ENCODE data around the gene GNG3. TPM values are rescaled to one million over a fixed set of nuclear protein-coding genes. Genes with fewer than 3 reads are reported as not detected.
A peak's percentile ranks its signal among the peaks of the same experiment; 100 is the strongest.

The GNG3 gene
- total RNA-seq, 1 donor from 2014 or later, result not detected

GRCh38 chr11:62719302-62719978 is 12.0 kb downstream of the GNG3 start:
- peaks cover 16% of the 10 kb centered on the region for H3K4me1 ChIP-seq
- no peaks in the 10 kb centered on the region for H3K9me3 ChIP-seq
- H3K36me3 ChIP-seq, result peaks cover 99% of the 10 kb centered on the region
- TF ChIP-seq, protein P1, sequence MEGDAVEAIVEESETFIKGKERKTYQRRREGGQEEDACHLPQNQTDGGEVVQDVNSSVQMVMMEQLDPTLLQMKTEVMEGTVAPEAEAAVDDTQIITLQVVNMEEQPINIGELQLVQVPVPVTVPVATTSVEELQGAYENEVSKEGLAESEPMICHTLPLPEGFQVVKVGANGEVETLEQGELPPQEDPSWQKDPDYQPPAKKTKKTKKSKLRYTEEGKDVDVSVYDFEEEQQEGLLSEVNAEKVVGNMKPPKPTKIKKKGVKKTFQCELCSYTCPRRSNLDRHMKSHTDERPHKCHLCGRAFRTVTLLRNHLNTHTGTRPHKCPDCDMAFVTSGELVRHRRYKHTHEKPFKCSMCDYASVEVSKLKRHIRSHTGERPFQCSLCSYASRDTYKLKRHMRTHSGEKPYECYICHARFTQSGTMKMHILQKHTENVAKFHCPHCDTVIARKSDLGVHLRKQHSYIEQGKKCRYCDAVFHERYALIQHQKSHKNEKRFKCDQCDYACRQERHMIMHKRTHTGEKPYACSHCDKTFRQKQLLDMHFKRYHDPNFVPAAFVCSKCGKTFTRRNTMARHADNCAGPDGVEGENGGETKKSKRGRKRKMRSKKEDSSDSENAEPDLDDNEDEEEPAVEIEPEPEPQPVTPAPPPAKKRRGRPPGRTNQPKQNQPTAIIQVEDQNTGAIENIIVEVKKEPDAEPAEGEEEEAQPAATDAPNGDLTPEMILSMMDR (IDR thresholded peaks at IDR 0.05), result no peak
- no peaks in the 10 kb centered on the region for H3K27me3 ChIP-seq
- DNase-seq (no peak), ATAC-seq (no peak)
- H3K4me3 ChIP-seq, result no peak overlapping the region
- no peak overlapping the region for H3K27ac ChIP-seq
- intact Hi-C loops (cut with DNase I), result no loop called here

DNA sequence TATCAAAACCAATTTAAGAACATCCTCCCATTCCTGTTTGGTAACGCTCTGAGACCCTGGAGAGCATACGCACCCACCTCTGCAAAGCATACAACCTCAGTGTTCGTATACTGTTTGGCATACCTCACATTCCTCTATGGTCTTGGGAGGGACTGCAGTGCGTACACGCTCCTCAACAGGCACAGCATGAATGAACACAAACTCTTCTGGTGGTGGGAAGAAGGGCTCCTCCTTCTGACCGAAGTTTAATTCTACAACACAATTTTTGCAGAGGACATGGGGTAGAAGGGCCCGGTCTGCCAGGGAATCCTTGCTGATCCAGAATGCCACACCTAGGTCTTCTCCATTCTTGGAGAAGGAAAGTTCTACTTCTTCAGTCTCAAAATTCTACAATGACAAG is 14.5 kb downstream of the GNG3 start:
- intact Hi-C loops (cut with DNase I), result no loop called here
- peaks cover 77% of the 10 kb centered on the region for H3K36me3 ChIP-seq
- no peak for DNase-seq
- peak; percentile 28 for ATAC-seq
- H3K27me3 ChIP-seq, result no peaks in the 10 kb centered on the region
- H3K9me3 ChIP-seq, result no peaks in the 10 kb centered on the region
- H3K27ac ChIP-seq, result no peak overlapping the region
- TF ChIP-seq, protein P1 (IDR thresholded peaks at IDR 0.05), result no peak
- H3K4me3 ChIP-seq, result no peak overlapping the region
- H3K4me1 ChIP-seq, result peaks cover 25% of the 10 kb centered on the region

DNA sequence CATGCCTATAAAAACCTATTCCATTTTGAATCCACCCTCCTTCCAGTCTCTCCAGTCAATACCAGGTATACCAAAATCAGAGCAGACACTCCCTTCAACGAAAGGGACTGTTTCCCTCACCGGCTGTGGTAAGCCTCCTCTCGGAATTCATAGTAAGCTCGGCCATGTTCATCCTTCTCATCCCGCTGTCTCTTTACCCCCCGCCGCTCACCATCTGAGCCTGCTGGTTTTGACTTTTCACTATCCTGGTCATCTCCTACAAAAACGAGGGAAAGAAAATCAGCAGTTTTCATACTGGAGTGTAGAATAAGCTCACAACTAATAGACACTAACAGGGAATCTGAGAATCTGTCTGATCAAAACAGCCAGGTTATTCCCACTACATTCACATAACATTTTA is 16.7 kb downstream of the GNG3 start:
- H3K27me3 ChIP-seq, result no peaks in the 10 kb centered on the region
- H3K4me1 ChIP-seq, result peaks cover 25% of the 10 kb centered on the region
- intact Hi-C loops (cut with DNase I), result no loop called here
- TF ChIP-seq, protein P1 (IDR thresholded peaks at IDR 0.05), result no peak
- H3K36me3 ChIP-seq, result peaks cover 55% of the 10 kb centered on the region
- H3K27ac ChIP-seq, result peak overlapping the region; percentile 95
- peak overlapping the region; percentile 77 for H3K4me3 ChIP-seq
- ATAC-seq (no peak), DNase-seq (no peak)
- no peaks in the 10 kb centered on the region for H3K9me3 ChIP-seq

DNA sequence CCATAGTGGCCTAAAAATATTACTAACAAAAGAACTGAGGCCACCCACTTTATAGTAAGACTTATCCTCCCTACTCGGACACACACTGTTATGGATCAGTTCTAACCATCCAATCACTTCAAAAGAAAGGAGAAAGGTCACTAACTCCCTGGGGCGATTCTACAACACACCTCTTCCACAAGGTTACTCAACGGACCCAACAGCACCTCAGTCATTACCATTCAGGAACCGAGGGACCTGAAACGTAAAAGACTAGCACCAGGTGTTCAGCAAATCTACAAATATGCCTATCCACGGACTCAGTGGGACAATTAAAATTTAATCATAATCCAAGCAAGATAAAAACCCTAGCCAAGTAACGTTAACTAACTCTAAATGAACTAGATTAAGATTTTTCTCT is 18.2 kb downstream of the GNG3 start:
- Histone ChIP-seq H3K27ac (peak overlapping the region; percentile 95), H3K4me1 (peaks cover 38% of the 10 kb centered on the region)
- no peak for ATAC-seq

DNA sequence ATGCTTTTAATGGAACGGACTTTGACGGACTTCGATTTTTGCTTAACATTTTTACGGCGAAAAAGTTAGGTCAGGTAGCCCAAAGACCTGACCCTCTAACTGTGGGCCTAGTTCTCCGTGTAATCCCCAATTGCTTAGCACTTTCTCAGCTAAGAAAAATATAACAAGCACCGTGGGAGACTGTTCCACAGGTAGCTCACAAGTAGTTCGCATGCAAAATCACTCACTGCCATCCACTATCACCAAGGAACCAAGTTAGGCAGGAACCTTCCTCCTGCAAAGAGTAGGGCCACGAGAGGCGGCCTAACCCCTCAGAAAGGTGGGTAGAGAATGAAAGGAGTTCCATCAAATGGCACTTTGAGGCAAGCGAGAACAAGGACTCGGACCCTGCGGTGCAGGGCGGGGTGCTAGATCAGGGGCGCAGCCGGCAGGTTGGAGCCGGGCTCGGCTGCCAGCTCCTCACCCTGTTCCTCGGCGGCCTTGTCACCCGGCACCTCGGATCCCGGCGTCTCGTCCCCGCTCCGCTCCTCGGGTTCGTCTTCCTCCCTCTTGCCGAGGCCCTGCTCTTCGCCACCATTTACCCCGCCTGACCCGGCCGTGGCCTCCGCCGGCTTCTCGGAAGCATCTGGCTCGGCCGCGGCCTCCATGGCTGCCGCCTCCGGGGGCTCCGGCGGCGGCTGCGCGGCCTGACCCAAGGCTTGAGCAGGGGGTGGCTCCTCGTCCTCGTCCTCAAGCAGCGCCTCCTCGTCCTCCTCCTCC is 18.9 kb downstream of the GNG3 start:
- intact Hi-C loops (cut with DNase I), result no loop called here
- peak overlapping the region; percentile 77 for H3K4me3 ChIP-seq
- no peaks in the 10 kb centered on the region for H3K9me3 ChIP-seq
- TF ChIP-seq, protein P1 (IDR thresholded peaks at IDR 0.05), result no peak
- H3K27ac ChIP-seq, result peak overlapping the region; percentile 95
- DNase-seq (no peak), ATAC-seq (no peak)
- H3K4me1 ChIP-seq, result peaks cover 45% of the 10 kb centered on the region
- H3K36me3 ChIP-seq, result peaks cover 39% of the 10 kb centered on the region
- H3K27me3 ChIP-seq, result no peaks in the 10 kb centered on the region

More for the DNA sequence above, 18.2 kb downstream of the GNG3 start:
- intact Hi-C loops (cut with DNase I), result no loop called here
- Histone ChIP-seq H3K4me3 (peak overlapping the region; percentile 77), H3K36me3 (peaks cover 40% of the 10 kb centered on the region), H3K9me3 (no peaks in the 10 kb centered on the region), H3K27me3 (no peaks in the 10 kb centered on the region)
- no peak for DNase-seq
- TF ChIP-seq, protein P1 (IDR thresholded peaks at IDR 0.05), result no peak

Measured in upper lobe of right lung (tissue), 1 donor.